ENCODE data around the gene LRRC8E. TPM values are rescaled to one million over a fixed set of nuclear protein-coding genes. Genes with fewer than 3 reads are reported as not detected.

LRRC8E gene
- total RNA-seq, 1 donor from 2014 or later = 6.6 TPM

DNA sequence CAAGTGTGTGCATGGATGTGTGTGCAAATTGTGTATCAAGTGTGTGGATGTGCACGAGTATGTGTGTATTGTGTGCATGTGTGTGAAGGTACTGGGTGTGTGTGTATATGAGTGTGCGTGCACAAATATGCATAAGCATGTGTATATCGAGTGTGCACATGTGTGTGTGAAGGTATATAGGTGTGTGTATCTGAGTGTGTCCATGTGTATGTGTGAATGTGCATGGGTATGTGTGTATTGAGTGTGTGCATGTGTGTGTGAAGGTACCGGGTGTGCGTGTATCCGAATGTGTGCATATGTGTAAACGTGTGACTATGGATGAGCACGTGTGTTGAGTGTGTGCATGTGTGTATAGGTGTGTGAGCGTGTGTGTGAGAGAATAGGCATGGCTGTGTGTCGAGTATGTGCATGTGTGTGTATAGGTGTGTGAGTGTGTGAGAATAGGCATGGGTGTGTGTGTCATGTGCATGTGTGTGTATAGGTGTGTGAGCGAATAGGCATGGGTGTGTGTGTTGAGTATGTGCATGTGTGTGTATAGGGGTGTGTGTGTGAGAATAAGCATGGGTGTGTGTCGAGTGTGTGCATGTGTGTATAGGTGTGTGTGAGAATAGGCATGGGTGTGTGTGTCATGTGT, 45.5 kb upstream of the LRRC8E start:
- TF ChIP-seq, protein P1, sequence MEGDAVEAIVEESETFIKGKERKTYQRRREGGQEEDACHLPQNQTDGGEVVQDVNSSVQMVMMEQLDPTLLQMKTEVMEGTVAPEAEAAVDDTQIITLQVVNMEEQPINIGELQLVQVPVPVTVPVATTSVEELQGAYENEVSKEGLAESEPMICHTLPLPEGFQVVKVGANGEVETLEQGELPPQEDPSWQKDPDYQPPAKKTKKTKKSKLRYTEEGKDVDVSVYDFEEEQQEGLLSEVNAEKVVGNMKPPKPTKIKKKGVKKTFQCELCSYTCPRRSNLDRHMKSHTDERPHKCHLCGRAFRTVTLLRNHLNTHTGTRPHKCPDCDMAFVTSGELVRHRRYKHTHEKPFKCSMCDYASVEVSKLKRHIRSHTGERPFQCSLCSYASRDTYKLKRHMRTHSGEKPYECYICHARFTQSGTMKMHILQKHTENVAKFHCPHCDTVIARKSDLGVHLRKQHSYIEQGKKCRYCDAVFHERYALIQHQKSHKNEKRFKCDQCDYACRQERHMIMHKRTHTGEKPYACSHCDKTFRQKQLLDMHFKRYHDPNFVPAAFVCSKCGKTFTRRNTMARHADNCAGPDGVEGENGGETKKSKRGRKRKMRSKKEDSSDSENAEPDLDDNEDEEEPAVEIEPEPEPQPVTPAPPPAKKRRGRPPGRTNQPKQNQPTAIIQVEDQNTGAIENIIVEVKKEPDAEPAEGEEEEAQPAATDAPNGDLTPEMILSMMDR (IDR thresholded peaks at IDR 0.05; ENCODE audit: insufficient read depth, low read depth, low read length) = no peak
- TF ChIP-seq EZH2 (IDR thresholded peaks at IDR 0.05; ENCODE audit: insufficient read depth, low read length) = no peak
- H3K27ac Mint-ChIP-seq (ENCODE audit: unreplicated experiment) = no peak overlapping the region
- peaks cover 2% of the 10 kb centered on the region for H3K4me1 Mint-ChIP-seq (ENCODE audit: low read depth, unreplicated experiment)
- no peaks in the 10 kb centered on the region for H3K9me3 ChIP-seq (ENCODE audit: insufficient read depth, low read depth, low read length)
- DNase-seq (ENCODE audit: low read depth) = no peak
- peak; percentile 58 for FAIRE-seq
- peaks cover 3% of the 10 kb centered on the region for H3K4me1 ChIP-seq (ENCODE audit: insufficient read depth, low read length)
- H3K27ac ChIP-seq (ENCODE audit: low read depth, low read length) = no peak overlapping the region
- H3K27me3 Mint-ChIP-seq (ENCODE audit: low read depth, unreplicated experiment) = no peaks in the 10 kb centered on the region
- peaks cover 4% of the 10 kb centered on the region for H3K36me3 Mint-ChIP-seq (ENCODE audit: low read depth, unreplicated experiment)
- H3K27me3 ChIP-seq (ENCODE audit: insufficient read depth, low read length) = no peaks in the 10 kb centered on the region
- H3K9ac ChIP-seq (ENCODE audit: low read length) = no peak overlapping the region
- H3K9me3 Mint-ChIP-seq (ENCODE audit: unreplicated experiment) = no peaks in the 10 kb centered on the region
- no peak overlapping the region for H3K4me3 Mint-ChIP-seq (ENCODE audit: unreplicated experiment)
- H3K79me2 ChIP-seq (ENCODE audit: insufficient read depth, low read length) = peaks cover 9% of the 10 kb centered on the region
- no peak overlapping the region for H3K4me3 ChIP-seq (ENCODE audit: insufficient read depth, low read depth, low read length)
- H2AFZ ChIP-seq (ENCODE audit: low read depth, low read length) = no peak overlapping the region
- H3K4me2 ChIP-seq (ENCODE audit: low read length) = no peak overlapping the region
- H3K36me3 ChIP-seq (ENCODE audit: insufficient read depth, low read length) = no peaks in the 10 kb centered on the region
- peaks cover 44% of the 10 kb centered on the region for H4K20me1 ChIP-seq (ENCODE audit: insufficient read depth, low read length)

DNA sequence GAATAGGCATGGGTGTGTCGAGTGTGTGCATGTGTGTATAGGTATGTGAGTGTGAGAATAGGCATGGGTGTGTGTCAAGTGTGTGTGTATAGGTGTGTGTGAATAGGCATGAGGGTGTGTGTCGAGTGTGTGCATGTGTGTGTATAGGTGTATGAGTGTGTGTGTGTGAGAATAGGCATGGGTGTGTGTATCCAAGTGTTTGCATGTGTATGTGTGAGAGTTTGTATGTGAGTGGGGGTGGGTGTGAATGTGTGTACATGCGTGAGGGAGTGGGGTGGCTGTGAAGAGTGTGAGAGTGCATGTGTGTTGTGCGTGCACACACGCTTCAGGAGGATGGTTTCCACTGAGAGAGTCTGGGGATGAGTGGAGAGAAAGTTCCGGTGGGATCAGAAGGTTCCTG, 44.8 kb upstream of the LRRC8E start:
- no peak overlapping the region for H3K9ac ChIP-seq (ENCODE audit: low read length)
- H3K27me3 ChIP-seq (ENCODE audit: insufficient read depth, low read length) = no peaks in the 10 kb centered on the region
- H3K4me2 ChIP-seq (ENCODE audit: low read length) = no peak overlapping the region
- H3K79me2 ChIP-seq (ENCODE audit: insufficient read depth, low read length) = peaks cover 9% of the 10 kb centered on the region
- H3K4me3 ChIP-seq (ENCODE audit: insufficient read depth, low read depth, low read length) = no peak overlapping the region
- no peak overlapping the region for H2AFZ ChIP-seq (ENCODE audit: low read depth, low read length)
- Mint-ChIP-seq H3K4me3 (ENCODE audit: unreplicated experiment) (no peak overlapping the region), H3K4me1 (ENCODE audit: low read depth, unreplicated experiment) (no peaks in the 10 kb centered on the region), H3K27ac (ENCODE audit: unreplicated experiment) (no peak overlapping the region), H3K9me3 (ENCODE audit: unreplicated experiment) (no peaks in the 10 kb centered on the region), H3K27me3 (ENCODE audit: low read depth, unreplicated experiment) (no peaks in the 10 kb centered on the region), H3K36me3 (ENCODE audit: low read depth, unreplicated experiment) (peaks cover 4% of the 10 kb centered on the region)
- peaks cover 40% of the 10 kb centered on the region for H4K20me1 ChIP-seq (ENCODE audit: insufficient read depth, low read length)
- no peaks in the 10 kb centered on the region for H3K9me3 ChIP-seq (ENCODE audit: insufficient read depth, low read depth, low read length)
- no peak for DNase-seq (ENCODE audit: low read depth)
- H3K36me3 ChIP-seq (ENCODE audit: insufficient read depth, low read length) = no peaks in the 10 kb centered on the region
- H3K27ac ChIP-seq (ENCODE audit: low read depth, low read length) = no peak overlapping the region
- no peaks in the 10 kb centered on the region for H3K4me1 ChIP-seq (ENCODE audit: insufficient read depth, low read length)
- no peak for FAIRE-seq
- TF ChIP-seq EZH2 (IDR thresholded peaks at IDR 0.05; ENCODE audit: insufficient read depth, low read length) = no peak
- TF ChIP-seq, protein P1 (IDR thresholded peaks at IDR 0.05; ENCODE audit: insufficient read depth, low read depth, low read length) = no peak

DNA sequence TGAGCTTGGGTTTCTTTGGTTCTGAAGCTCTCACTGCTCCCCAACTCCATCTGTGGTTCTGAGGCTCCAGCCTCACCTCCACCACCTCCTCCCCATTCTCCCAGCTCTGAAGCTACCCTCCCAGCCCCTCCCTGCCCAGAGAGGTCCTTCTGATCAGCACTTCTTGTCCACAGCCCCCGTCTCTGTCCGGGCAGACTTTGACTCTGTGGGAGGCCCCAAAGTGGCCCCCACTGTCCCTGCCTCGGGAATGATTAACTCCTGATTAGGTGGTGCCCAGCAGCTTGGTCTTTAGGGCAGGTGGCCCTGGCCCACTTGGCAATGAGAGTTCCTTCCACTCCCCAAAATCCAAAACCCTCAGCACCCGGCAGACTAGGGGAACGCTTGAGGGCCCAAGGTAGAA, 43.9 kb upstream of the LRRC8E start:
- DNase-seq (ENCODE audit: low read depth) (no peak), FAIRE-seq (no peak)
- H3K4me3 ChIP-seq (ENCODE audit: insufficient read depth, low read depth, low read length) = no peak overlapping the region
- peaks cover 40% of the 10 kb centered on the region for H4K20me1 ChIP-seq (ENCODE audit: insufficient read depth, low read length)
- no peaks in the 10 kb centered on the region for H3K9me3 ChIP-seq (ENCODE audit: insufficient read depth, low read depth, low read length)
- H3K9ac ChIP-seq (ENCODE audit: low read length) = no peak overlapping the region
- H3K36me3 ChIP-seq (ENCODE audit: insufficient read depth, low read length) = no peaks in the 10 kb centered on the region
- H3K79me2 ChIP-seq (ENCODE audit: insufficient read depth, low read length) = peaks cover 9% of the 10 kb centered on the region
- no peak overlapping the region for H3K4me3 Mint-ChIP-seq (ENCODE audit: unreplicated experiment)
- no peak overlapping the region for H3K4me2 ChIP-seq (ENCODE audit: low read length)
- H3K27ac Mint-ChIP-seq (ENCODE audit: unreplicated experiment) = no peak overlapping the region
- H3K4me1 Mint-ChIP-seq (ENCODE audit: low read depth, unreplicated experiment) = no peaks in the 10 kb centered on the region
- H3K9me3 Mint-ChIP-seq (ENCODE audit: unreplicated experiment) = no peaks in the 10 kb centered on the region
- H3K27me3 Mint-ChIP-seq (ENCODE audit: low read depth, unreplicated experiment) = no peaks in the 10 kb centered on the region
- no peak overlapping the region for H3K27ac ChIP-seq (ENCODE audit: low read depth, low read length)
- H2AFZ ChIP-seq (ENCODE audit: low read depth, low read length) = no peak overlapping the region
- peaks cover 4% of the 10 kb centered on the region for H3K36me3 Mint-ChIP-seq (ENCODE audit: low read depth, unreplicated experiment)
- TF ChIP-seq EZH2 (IDR thresholded peaks at IDR 0.05; ENCODE audit: insufficient read depth, low read length) = no peak
- TF ChIP-seq, protein P1 (IDR thresholded peaks at IDR 0.05; ENCODE audit: insufficient read depth, low read depth, low read length) = no peak
- no peaks in the 10 kb centered on the region for H3K4me1 ChIP-seq (ENCODE audit: insufficient read depth, low read length)
- no peaks in the 10 kb centered on the region for H3K27me3 ChIP-seq (ENCODE audit: insufficient read depth, low read length)

All from astrocyte (in vitro differentiated cells and primary cell).